ENCODE data around the gene CHRNA9.

Gene CHRNA9

GRCh38 chr4:40331101-40331745, 3.9 kb upstream of the CHRNA9 start:
- no peak for DNase-seq (ENCODE audit: low spot score in 2 of 2)
- no peaks in the 10 kb centered on the region for H3K36me3 Mint-ChIP-seq (ENCODE audit: insufficient read depth)
- no peak overlapping the region for H3K27ac Mint-ChIP-seq (ENCODE audit: low read depth)
- peaks cover 34% of the 10 kb centered on the region for H3K27me3 Mint-ChIP-seq
- H3K9me3 Mint-ChIP-seq: no peaks in the 10 kb centered on the region
- no peak for ATAC-seq (replicated peaks; ENCODE audit: extremely low read depth, poor library complexity, severe bottlenecking)
- H3K4me3 Mint-ChIP-seq: no peak overlapping the region
- H3K4me1 Mint-ChIP-seq: no peaks in the 10 kb centered on the region

- Mint-ChIP-seq H3K9me3 (no peaks in the 10 kb centered on the region), H3K27me3 (peaks cover 34% of the 10 kb centered on the region), H3K4me3 (no peak overlapping the region), H3K36me3 (ENCODE audit: insufficient read depth) (no peaks in the 10 kb centered on the region), H3K27ac (ENCODE audit: low read depth) (no peak overlapping the region), H3K4me1 (no peaks in the 10 kb centered on the region)
- DNase-seq (ENCODE audit: low spot score in 2 of 2): no peak
- ATAC-seq (replicated peaks; ENCODE audit: extremely low read depth, poor library complexity, severe bottlenecking): no peak
Measured at GRCh38 chr4:40331961-40332360, 3.2 kb upstream of the CHRNA9 start.

DNA sequence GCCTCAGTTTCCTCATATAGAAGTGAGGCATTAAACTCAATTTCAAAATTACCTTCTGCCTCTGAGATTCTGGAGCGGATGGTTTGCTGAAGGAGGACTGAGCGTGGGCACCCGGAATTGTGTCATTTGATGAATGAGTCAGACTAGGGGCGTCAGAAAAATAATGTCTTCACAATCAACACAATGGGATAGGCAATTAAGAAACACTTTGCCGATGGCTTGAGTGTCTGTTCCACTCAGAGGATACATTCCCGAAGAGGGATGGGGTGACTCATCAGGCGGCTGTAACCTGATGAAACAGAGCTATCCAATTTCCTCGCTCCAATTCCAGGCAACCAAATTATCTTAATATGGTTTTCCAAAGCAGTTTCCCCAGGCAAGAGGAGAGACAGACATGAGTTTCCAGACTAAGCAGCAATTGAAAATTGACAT, 1.2 kb upstream of the CHRNA9 start:
- Mint-ChIP-seq H3K4me3 (no peak overlapping the region), H3K9me3 (no peaks in the 10 kb centered on the region), H3K27me3 (peaks cover 21% of the 10 kb centered on the region), H3K36me3 (ENCODE audit: insufficient read depth) (no peaks in the 10 kb centered on the region), H3K4me1 (no peaks in the 10 kb centered on the region), H3K27ac (ENCODE audit: low read depth) (no peak overlapping the region)
- no peak for DNase-seq (ENCODE audit: low spot score in 2 of 2)
- ATAC-seq (replicated peaks; ENCODE audit: extremely low read depth, poor library complexity, severe bottlenecking): no peak

- H3K27ac Mint-ChIP-seq (ENCODE audit: low read depth): no peak overlapping the region
- H3K27me3 Mint-ChIP-seq: peaks cover 24% of the 10 kb centered on the region
- H3K36me3 Mint-ChIP-seq (ENCODE audit: insufficient read depth): no peaks in the 10 kb centered on the region
- H3K4me3 Mint-ChIP-seq: no peak overlapping the region
- no peak for DNase-seq (ENCODE audit: low spot score in 2 of 2)
- H3K4me1 Mint-ChIP-seq: no peaks in the 10 kb centered on the region
- no peaks in the 10 kb centered on the region for H3K9me3 Mint-ChIP-seq
- ATAC-seq (replicated peaks; ENCODE audit: extremely low read depth, poor library complexity, severe bottlenecking): no peak
Measured at GRCh38 chr4:40335525-40335894, 377 bp downstream of the CHRNA9 start.

- Mint-ChIP-seq H3K36me3 (ENCODE audit: insufficient read depth) (no peaks in the 10 kb centered on the region), H3K4me3 (no peak overlapping the region), H3K9me3 (no peaks in the 10 kb centered on the region), H3K4me1 (no peaks in the 10 kb centered on the region), H3K27me3 (peaks cover 23% of the 10 kb centered on the region), H3K27ac (ENCODE audit: low read depth) (no peak overlapping the region)
- ATAC-seq (replicated peaks; ENCODE audit: extremely low read depth, poor library complexity, severe bottlenecking): no peak
- DNase-seq (ENCODE audit: low spot score in 2 of 2): no peak
Measured at GRCh38 chr4:40337051-40337450, 1.9 kb downstream of the CHRNA9 start.

DNA sequence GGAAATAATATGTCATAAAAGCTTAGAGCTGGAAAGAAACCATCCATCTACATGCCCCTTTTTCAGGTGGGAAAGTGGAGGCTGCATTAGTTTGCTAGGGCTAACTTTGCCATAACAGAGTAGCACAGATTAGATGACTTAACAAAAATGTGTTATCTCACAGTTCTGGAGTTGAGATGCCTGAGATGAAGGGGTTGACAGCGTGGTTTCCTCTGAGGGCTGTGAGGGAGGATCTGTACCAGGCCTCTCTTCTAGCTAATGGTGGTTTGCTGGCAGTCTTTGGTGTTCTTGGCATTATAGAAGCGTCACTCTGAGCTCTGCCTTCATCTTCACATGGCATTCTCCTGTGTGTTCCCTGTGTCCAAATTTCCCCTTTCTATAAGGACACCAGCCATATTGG, 2.4 kb downstream of the CHRNA9 start:
- DNase-seq (ENCODE audit: low spot score in 2 of 2) (no peak), ATAC-seq (replicated peaks; ENCODE audit: extremely low read depth, poor library complexity, severe bottlenecking) (no peak)
- Mint-ChIP-seq H3K4me1 (no peaks in the 10 kb centered on the region), H3K36me3 (ENCODE audit: insufficient read depth) (no peaks in the 10 kb centered on the region), H3K27me3 (peaks cover 28% of the 10 kb centered on the region), H3K9me3 (no peaks in the 10 kb centered on the region), H3K27ac (ENCODE audit: low read depth) (no peak overlapping the region), H3K4me3 (no peak overlapping the region)

GRCh38 chr4:40340030-40340429, 4.9 kb downstream of the CHRNA9 start:
- Mint-ChIP-seq H3K4me1 (no peaks in the 10 kb centered on the region), H3K36me3 (ENCODE audit: insufficient read depth) (peaks cover 2% of the 10 kb centered on the region), H3K27me3 (peaks cover 25% of the 10 kb centered on the region), H3K9me3 (no peaks in the 10 kb centered on the region), H3K27ac (ENCODE audit: low read depth) (no peak overlapping the region), H3K4me3 (no peak overlapping the region)
- ATAC-seq (replicated peaks; ENCODE audit: extremely low read depth, poor library complexity, severe bottlenecking) (no peak), DNase-seq (ENCODE audit: low spot score in 2 of 2) (no peak)

- Mint-ChIP-seq H3K4me3 (no peak overlapping the region), H3K27me3 (peaks cover 7% of the 10 kb centered on the region), H3K9me3 (no peaks in the 10 kb centered on the region), H3K4me1 (no peaks in the 10 kb centered on the region), H3K36me3 (ENCODE audit: insufficient read depth) (peaks cover 2% of the 10 kb centered on the region), H3K27ac (ENCODE audit: low read depth) (no peak overlapping the region)
- ATAC-seq (replicated peaks; ENCODE audit: extremely low read depth, poor library complexity, severe bottlenecking) (no peak), DNase-seq (ENCODE audit: low spot score in 2 of 2) (no peak)
Measured at GRCh38 chr4:40347472-40347871, 12.3 kb downstream of the CHRNA9 start.

DNA sequence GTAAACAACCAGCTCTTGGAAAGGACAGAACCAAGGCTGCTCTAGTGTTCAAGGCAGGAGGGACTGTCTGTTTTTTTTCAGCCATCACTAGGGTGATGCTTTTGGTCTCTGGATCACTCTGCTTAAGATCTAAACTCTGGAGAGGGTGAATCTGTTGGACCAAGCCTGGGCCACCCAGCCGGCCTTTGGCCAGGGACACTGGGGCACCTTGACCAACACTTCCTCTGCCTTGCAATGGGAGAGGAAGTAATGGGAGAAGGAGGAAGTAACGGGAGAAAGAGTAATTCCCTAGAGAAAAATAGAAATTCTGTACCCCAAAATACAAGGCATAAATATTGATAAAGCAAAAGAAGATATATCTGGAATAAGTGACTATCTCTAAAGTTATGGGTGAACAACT, 12.9 kb downstream of the CHRNA9 start:
- Mint-ChIP-seq H3K36me3 (ENCODE audit: insufficient read depth) (peaks cover 2% of the 10 kb centered on the region), H3K27me3 (peaks cover 2% of the 10 kb centered on the region), H3K9me3 (no peaks in the 10 kb centered on the region), H3K4me3 (no peak overlapping the region), H3K27ac (ENCODE audit: low read depth) (no peak overlapping the region), H3K4me1 (no peaks in the 10 kb centered on the region)
- no peak for ATAC-seq (replicated peaks; ENCODE audit: extremely low read depth, poor library complexity, severe bottlenecking)
- DNase-seq (ENCODE audit: low spot score in 2 of 2): no peak

DNA sequence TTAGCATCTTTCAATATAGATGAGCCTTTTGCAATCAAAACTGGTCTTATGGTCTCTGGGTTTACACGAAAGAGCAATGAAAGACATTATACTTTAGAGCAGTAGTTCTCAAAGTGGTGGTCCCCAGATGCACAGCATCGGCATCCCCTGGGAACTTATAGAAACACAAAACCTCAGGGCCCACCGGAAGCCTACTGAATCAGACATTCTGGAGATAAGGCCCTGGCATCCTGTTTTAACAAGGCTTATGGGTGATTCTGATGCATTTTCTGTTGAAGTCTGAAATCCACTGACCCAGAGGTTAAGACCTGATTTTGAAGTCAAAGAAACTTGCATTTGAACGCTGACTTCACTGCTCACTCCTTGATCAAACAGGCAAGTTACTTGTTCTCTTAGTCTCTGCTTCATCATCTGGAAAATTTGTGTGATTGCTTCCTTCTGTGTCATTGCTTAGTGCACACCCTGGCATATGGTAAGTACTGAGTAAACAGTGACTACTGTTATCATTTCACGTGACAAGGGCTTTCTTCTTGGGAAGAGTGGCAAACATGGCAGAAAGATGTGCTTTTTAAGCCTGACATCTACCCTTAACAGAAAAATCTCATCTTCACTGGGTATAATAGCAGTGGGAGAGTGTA, 14.5 kb downstream of the CHRNA9 start:
- H3K27ac Mint-ChIP-seq (ENCODE audit: low read depth): no peak overlapping the region
- peaks cover 7% of the 10 kb centered on the region for H3K27me3 Mint-ChIP-seq
- H3K9me3 Mint-ChIP-seq: no peaks in the 10 kb centered on the region
- no peak for ATAC-seq (replicated peaks; ENCODE audit: extremely low read depth, poor library complexity, severe bottlenecking)
- no peaks in the 10 kb centered on the region for H3K36me3 Mint-ChIP-seq (ENCODE audit: insufficient read depth)
- H3K4me3 Mint-ChIP-seq: no peak overlapping the region
- H3K4me1 Mint-ChIP-seq: no peaks in the 10 kb centered on the region
- no peak for DNase-seq (ENCODE audit: low spot score in 2 of 2)

DNA sequence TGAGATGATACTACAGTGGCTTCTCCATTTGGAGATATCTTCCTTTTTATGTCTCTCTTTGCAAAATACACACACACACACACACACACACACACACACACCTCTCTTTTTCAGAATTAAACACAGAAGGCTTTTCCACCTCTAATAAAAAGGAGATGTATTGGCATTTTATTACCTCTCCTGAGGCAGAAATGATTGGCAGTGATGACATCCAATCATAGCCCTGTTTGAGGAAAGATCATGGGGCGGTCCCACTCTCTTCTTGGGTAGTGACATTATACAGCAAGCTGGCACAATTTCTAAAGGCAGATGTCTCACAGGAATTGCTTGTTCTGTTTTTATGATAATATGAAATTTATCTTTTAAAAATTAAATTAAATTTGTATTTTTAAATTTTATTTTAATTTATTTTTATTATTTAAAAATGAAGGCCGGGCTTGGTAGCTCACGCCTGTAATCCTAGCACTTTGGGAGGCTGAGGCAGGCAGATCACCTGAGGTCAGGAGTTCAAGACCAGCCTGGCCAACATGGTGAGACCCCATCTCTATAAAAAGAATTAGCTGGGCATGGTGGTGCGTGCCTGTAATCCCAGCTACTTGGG, 15.6 kb downstream of the CHRNA9 start:
- H3K36me3 Mint-ChIP-seq (ENCODE audit: insufficient read depth): no peaks in the 10 kb centered on the region

DNA sequence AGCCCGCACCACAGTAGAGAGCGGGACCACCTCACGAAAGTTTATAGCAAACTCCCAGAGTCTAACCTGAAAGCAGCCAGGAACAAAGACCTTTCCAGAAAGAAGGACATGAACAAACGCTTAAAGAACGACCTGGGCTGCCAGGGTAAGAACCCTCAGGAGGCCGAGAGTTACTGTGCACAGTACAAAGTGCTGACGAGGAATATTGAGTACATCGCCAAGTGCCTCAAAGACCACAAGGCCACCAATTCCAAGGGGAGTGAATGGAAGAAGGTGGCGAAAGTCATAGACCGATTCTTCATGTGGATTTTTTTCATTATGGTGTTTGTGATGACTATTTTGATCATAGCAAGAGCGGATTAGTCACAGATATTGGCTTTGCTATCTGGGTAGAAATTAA, 19.0 kb downstream of the CHRNA9 start:
- H3K27ac Mint-ChIP-seq (ENCODE audit: low read depth): no peak overlapping the region
- H3K4me3 Mint-ChIP-seq: no peak overlapping the region
- no peaks in the 10 kb centered on the region for H3K9me3 Mint-ChIP-seq
- H3K36me3 Mint-ChIP-seq (ENCODE audit: insufficient read depth): peaks cover 3% of the 10 kb centered on the region
- H3K27me3 Mint-ChIP-seq: peaks cover 21% of the 10 kb centered on the region
- H3K4me1 Mint-ChIP-seq: no peaks in the 10 kb centered on the region
- no peak for ATAC-seq (replicated peaks; ENCODE audit: extremely low read depth, poor library complexity, severe bottlenecking)
- DNase-seq (ENCODE audit: low spot score in 2 of 2): no peak

More for the DNA sequence above, 15.6 kb downstream of the CHRNA9 start:
- Mint-ChIP-seq H3K4me3 (no peak overlapping the region), H3K27ac (ENCODE audit: low read depth) (no peak overlapping the region), H3K9me3 (no peaks in the 10 kb centered on the region), H3K4me1 (no peaks in the 10 kb centered on the region), H3K27me3 (peaks cover 10% of the 10 kb centered on the region)
- DNase-seq (ENCODE audit: low spot score in 2 of 2): no peak
- ATAC-seq (replicated peaks; ENCODE audit: extremely low read depth, poor library complexity, severe bottlenecking): no peak

DNA sequence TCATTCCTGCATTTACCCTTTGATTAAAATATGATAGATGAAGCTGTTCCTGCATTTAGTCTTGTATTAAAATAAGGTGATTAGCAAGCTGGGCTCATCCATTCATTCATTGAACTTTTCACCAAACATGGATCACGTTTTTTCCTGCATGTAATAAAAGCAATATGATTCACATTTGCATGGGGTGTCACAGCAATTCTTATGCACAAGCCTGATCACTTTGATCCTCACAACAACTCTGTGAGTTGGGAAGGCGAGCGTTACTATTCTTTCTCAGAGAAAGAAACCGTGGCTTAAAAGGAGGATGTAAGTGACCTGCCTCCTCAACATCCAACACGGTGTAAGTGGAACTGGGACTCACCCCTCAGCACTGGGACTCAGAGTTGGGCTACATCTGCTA, 20.0 kb downstream of the CHRNA9 start:
- Mint-ChIP-seq H3K9me3 (no peaks in the 10 kb centered on the region), H3K4me3 (no peak overlapping the region), H3K4me1 (no peaks in the 10 kb centered on the region), H3K27me3 (peaks cover 21% of the 10 kb centered on the region), H3K36me3 (ENCODE audit: insufficient read depth) (peaks cover 5% of the 10 kb centered on the region), H3K27ac (ENCODE audit: low read depth) (no peak overlapping the region)
- ATAC-seq (replicated peaks; ENCODE audit: extremely low read depth, poor library complexity, severe bottlenecking) (no peak), DNase-seq (ENCODE audit: low spot score in 2 of 2) (no peak)

All from central memory CD8-positive, alpha-beta T cell (primary cell).